ENCODE data around the gene KIAA1217.
A peak's percentile ranks its signal among the peaks of the same experiment; 100 is the strongest.

KIAA1217 gene

DNA sequence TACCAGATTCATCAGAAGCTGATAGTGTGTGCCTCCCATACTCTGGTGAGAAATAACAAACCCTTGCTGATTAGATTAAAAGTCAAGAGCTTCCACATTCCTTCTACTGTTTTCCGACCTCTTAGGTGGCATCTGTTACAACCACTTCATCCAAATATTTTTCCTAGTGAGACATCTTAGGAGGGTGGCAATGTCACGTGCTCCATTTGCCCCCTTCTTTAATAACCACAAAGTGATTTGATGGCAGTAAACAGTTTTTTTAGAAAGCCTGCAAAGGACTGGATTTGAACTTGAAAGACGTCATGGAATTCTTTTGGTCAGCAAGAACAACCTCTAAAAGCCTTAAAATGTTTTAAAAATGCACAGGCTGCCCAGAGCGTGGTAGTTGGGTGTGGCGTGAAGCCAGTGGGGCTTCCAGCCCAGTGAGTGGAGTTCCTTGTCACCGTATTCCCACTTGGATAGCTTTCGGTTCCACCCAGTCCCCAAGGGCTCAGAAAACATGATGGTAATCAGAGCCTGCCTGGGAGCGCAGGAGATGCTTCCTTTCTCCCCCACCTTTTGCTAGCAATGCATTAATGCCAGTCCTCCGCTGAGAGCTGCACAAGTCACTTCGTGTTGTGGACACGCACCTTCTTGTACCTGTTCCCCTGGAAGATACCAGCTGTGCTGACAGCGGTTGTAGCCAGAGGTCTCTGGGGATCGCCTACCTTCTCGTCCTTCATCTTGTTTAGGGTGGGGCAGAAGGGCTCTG lies 256.4 kb downstream of the KIAA1217 start:
- Histone ChIP-seq H3K9ac (ENCODE audit: low read length) (no peak overlapping the region), H3K27me3 (replicated peaks; ENCODE audit: control insufficient read depth, insufficient read depth, low read length) (no peaks in the 10 kb centered on the region), H3K36me3 (ENCODE audit: control insufficient read depth, insufficient read depth, low read length, severe bottlenecking) (no peaks in the 10 kb centered on the region), H3K4me3 (ENCODE audit: low read length) (peak overlapping the region; percentile 73), H3K9me3 (ENCODE audit: control insufficient read depth, low read length) (no peaks in the 10 kb centered on the region), H3K4me1 (ENCODE audit: control insufficient read depth, insufficient read depth, low read length) (peaks cover 43% of the 10 kb centered on the region)
- no peak for DNase-seq (ENCODE audit: low read depth)

DNA sequence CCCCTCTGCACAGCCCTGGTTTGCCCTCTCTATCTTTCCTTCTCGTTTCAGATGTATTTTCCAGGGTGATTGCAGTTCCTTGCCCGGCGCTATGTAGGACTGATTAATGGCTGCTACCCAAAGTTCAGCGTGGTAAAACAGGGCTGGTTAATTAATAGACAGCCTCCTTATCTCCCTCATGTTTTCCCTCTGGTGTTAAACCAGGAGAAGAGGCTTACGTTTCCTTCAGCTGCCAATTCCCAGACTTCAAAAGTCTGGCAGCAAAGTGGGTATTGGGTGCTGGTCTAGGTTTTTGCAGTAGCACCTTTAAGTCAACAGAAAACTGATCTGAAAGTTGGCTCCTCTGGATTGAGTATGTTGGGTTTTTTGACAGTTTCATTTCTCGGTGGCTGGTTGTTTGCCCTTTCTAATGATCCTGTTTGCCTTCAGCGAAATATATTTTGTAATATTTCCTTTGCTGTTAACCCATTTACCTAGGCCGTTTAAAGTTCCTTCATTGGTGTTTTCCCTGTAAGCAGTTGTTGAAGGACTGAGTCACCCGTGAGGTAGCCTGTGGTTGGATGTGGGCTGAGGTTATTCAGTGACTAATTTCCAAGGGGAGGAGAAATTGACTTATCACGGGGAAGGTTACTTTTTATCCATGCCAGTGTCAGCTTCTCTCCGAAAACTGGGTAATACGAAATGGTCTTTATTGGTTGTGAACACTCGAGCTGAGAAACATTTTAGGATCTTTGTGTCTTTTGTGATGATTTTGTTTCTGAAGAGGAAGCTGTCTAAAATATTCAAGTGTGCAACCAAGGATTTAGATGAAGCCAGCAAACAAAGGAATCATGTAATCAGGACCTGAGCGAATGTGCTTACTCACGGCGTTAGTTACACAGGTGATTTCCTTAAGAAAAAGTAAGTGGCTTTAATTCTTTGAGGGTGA lies 257.2 kb downstream of the KIAA1217 start:
- H3K4me3 ChIP-seq (ENCODE audit: low read length), result peak overlapping the region; percentile 73
- H3K4me1 ChIP-seq (ENCODE audit: control insufficient read depth, insufficient read depth, low read length), result peaks cover 43% of the 10 kb centered on the region
- no peaks in the 10 kb centered on the region for H3K9me3 ChIP-seq (ENCODE audit: control insufficient read depth, low read length)
- H3K27me3 ChIP-seq (replicated peaks; ENCODE audit: control insufficient read depth, insufficient read depth, low read length), result no peaks in the 10 kb centered on the region
- H3K9ac ChIP-seq (ENCODE audit: low read length), result peak overlapping the region; percentile 47
- peak; percentile 79 for DNase-seq (ENCODE audit: low read depth)
- H3K36me3 ChIP-seq (ENCODE audit: control insufficient read depth, insufficient read depth, low read length, severe bottlenecking), result no peaks in the 10 kb centered on the region

DNA sequence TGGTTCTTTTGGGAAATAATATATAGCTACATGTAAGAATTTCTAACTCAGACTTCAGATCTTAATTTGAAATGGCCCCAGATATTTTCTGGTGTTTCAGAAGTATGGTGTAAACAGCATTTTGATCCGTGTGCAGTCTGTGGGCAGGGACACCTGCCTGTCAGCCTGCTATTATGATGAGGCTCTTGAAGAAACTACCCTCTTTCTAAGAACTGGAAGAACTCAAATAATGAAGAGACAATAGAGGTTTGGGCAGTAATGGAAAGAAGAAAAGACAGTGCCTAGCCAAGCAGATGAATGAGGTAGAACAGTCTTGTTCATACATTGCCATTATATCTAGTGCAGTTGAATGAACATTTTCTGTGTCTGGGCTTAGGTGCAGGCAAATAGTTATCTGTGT lies 258.2 kb downstream of the KIAA1217 start:
- no peaks in the 10 kb centered on the region for H3K9me3 ChIP-seq (ENCODE audit: control insufficient read depth, low read length)
- no peak for DNase-seq (ENCODE audit: low read depth)
- H3K36me3 ChIP-seq (ENCODE audit: control insufficient read depth, insufficient read depth, low read length, severe bottlenecking), result no peaks in the 10 kb centered on the region
- H3K4me3 ChIP-seq (ENCODE audit: low read length), result peak overlapping the region; percentile 8
- peaks cover 43% of the 10 kb centered on the region for H3K4me1 ChIP-seq (ENCODE audit: control insufficient read depth, insufficient read depth, low read length)
- H3K27me3 ChIP-seq (replicated peaks; ENCODE audit: control insufficient read depth, insufficient read depth, low read length), result no peaks in the 10 kb centered on the region
- no peak overlapping the region for H3K9ac ChIP-seq (ENCODE audit: low read length)

DNA sequence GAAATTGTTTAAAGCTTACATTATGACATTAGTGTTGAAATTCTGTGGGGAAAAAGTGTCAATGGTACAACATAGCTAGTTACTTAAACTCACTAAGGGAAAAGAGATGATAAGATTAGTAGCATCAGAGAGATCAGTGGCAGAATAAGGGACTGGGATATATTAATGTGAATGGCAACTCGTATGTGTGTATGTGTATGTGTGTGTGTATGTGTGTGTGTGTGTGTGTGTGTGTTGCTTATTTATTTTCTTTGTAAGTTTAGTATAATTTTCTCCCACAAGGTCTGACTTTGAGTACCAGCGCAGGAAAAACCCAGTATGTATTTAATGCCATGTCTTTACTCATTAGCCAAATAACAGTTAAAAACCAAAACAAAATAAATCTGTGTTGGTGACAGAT lies 258.7 kb downstream of the KIAA1217 start:
- H3K9ac ChIP-seq (ENCODE audit: low read length), result no peak overlapping the region

DNA sequence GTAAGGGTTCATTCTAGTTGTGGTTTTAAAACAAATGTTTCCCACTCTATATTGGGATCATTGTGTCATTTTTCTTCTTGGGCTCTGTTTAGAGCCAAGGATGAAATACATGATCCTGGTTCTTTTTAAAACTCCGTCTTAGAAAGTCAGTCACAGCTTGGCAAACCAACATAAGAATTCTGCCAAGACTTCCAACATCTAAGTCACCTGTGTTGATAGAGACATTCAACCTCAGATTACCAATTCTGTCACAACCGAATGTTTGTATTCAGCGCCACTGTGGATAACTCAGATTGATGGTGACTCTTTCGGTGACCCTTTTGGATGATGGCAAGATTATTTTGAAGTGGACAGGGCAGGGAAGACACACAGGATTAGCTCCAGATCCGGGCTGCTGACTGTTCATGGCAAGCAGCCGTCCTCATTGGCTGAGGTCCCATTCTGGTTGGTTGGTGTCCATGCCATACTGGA lies 259.4 kb downstream of the KIAA1217 start:
- Histone ChIP-seq H3K9ac (ENCODE audit: low read length) (no peak overlapping the region), H3K9me3 (ENCODE audit: control insufficient read depth, low read length) (no peaks in the 10 kb centered on the region), H3K4me3 (ENCODE audit: low read length) (no peak overlapping the region), H3K27me3 (replicated peaks; ENCODE audit: control insufficient read depth, insufficient read depth, low read length) (no peaks in the 10 kb centered on the region), H3K36me3 (ENCODE audit: control insufficient read depth, insufficient read depth, low read length, severe bottlenecking) (no peaks in the 10 kb centered on the region), H3K4me1 (ENCODE audit: control insufficient read depth, insufficient read depth, low read length) (peaks cover 36% of the 10 kb centered on the region)
- DNase-seq (ENCODE audit: low read depth), result no peak

More for the DNA sequence above, 258.7 kb downstream of the KIAA1217 start:
- H3K4me3 ChIP-seq (ENCODE audit: low read length), result no peak overlapping the region
- H3K27me3 ChIP-seq (replicated peaks; ENCODE audit: control insufficient read depth, insufficient read depth, low read length), result no peaks in the 10 kb centered on the region
- H3K36me3 ChIP-seq (ENCODE audit: control insufficient read depth, insufficient read depth, low read length, severe bottlenecking), result no peaks in the 10 kb centered on the region
- no peak for DNase-seq (ENCODE audit: low read depth)
- no peaks in the 10 kb centered on the region for H3K9me3 ChIP-seq (ENCODE audit: control insufficient read depth, low read length)
- H3K4me1 ChIP-seq (ENCODE audit: control insufficient read depth, insufficient read depth, low read length), result peaks cover 43% of the 10 kb centered on the region

DNA sequence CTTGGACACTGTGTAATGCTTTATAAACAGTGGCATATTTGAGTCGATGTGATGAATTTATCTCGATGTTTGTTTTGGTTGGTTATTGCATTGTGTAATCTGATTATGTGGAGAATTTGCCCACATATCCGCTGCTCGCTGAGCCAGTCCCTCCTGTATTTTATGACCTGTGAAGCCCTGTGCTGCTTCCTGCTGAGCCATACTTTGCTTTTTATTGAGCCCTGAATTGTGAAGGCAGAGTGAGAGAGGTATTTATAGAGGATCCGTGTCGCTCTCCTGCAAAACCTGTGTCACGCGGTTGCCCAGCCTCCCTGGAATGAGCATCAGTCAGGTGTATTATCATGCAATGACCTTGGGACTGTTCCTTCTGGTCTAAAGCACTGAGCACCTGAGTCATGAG lies 261.1 kb downstream of the KIAA1217 start:
- Histone ChIP-seq H3K9ac (ENCODE audit: low read length) (no peak overlapping the region), H3K4me3 (ENCODE audit: low read length) (no peak overlapping the region)
- no peak for DNase-seq (ENCODE audit: low read depth)

DNA sequence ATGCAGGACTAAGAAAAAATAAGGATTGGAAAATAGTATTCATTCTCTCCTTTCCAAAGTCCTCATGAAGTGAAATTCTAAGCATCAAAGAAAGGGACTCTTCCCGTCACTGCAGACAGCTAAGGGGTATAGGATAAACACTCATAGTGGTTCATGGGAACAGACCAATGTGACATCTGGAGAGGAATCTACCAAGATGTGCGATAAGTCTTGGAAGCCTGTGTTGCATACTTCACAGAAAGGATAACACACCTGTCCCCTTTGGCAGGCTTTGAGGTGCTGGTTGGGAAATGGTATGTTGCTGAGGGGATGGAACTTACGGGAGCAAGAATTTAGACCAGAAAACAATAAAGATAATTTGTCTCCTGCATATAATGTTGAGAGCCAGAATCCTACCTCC lies 266.7 kb downstream of the KIAA1217 start:
- Histone ChIP-seq H3K4me3 (ENCODE audit: low read length) (no peak overlapping the region), H3K4me1 (ENCODE audit: control insufficient read depth, insufficient read depth, low read length) (no peaks in the 10 kb centered on the region), H3K9ac (ENCODE audit: low read length) (no peak overlapping the region), H3K27me3 (replicated peaks; ENCODE audit: control insufficient read depth, insufficient read depth, low read length) (no peaks in the 10 kb centered on the region), H3K9me3 (ENCODE audit: control insufficient read depth, low read length) (no peaks in the 10 kb centered on the region), H3K36me3 (ENCODE audit: control insufficient read depth, insufficient read depth, low read length, severe bottlenecking) (no peaks in the 10 kb centered on the region)
- DNase-seq (ENCODE audit: low read depth), result no peak

More for the DNA sequence above, 261.1 kb downstream of the KIAA1217 start:
- H3K4me1 ChIP-seq (ENCODE audit: control insufficient read depth, insufficient read depth, low read length), result peaks cover 21% of the 10 kb centered on the region
- no peaks in the 10 kb centered on the region for H3K9me3 ChIP-seq (ENCODE audit: control insufficient read depth, low read length)
- no peaks in the 10 kb centered on the region for H3K27me3 ChIP-seq (replicated peaks; ENCODE audit: control insufficient read depth, insufficient read depth, low read length)
- H3K36me3 ChIP-seq (ENCODE audit: control insufficient read depth, insufficient read depth, low read length, severe bottlenecking), result no peaks in the 10 kb centered on the region

DNA sequence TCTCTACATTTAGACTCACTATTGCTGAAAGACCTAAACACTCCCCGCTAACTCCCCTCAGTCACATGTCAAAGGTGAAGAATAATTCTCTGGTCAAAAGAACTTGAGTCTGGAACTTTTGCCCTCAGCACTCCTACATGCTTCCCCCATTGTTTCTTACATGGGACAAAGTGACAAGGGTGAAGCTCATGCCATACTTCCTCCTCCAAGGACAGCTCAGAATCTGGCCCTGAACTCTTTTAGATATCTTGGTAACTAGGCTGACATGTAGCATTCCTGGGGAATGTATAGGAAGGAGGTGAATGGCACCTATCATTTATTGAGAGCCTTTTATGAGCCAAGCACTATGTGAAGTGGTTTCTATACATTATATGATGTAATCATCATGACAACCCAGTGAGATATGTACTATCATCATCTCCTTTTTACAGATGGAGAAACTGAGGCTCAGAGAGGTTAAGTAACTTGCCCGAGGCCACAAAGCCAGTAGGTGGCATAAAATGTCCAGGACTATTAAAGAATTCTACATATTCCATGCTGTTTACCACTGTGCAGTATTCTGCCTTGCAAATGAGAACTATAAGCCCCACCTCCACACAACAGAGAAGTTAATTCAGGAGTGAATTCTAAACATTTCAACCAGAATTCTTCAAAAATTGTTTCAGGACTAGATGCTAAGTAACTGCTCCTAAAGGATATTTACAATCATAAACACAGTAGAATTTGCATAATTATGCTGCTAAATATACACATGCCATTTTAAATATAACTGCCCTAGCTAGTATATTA lies 268.2 kb downstream of the KIAA1217 start:
- H3K4me1 ChIP-seq (ENCODE audit: control insufficient read depth, insufficient read depth, low read length), result no peaks in the 10 kb centered on the region
- H3K9ac ChIP-seq (ENCODE audit: low read length), result no peak overlapping the region
- no peaks in the 10 kb centered on the region for H3K9me3 ChIP-seq (ENCODE audit: control insufficient read depth, low read length)
- no peaks in the 10 kb centered on the region for H3K36me3 ChIP-seq (ENCODE audit: control insufficient read depth, insufficient read depth, low read length, severe bottlenecking)
- no peaks in the 10 kb centered on the region for H3K27me3 ChIP-seq (replicated peaks; ENCODE audit: control insufficient read depth, insufficient read depth, low read length)
- DNase-seq (ENCODE audit: low read depth), result no peak
- no peak overlapping the region for H3K4me3 ChIP-seq (ENCODE audit: low read length)

DNA sequence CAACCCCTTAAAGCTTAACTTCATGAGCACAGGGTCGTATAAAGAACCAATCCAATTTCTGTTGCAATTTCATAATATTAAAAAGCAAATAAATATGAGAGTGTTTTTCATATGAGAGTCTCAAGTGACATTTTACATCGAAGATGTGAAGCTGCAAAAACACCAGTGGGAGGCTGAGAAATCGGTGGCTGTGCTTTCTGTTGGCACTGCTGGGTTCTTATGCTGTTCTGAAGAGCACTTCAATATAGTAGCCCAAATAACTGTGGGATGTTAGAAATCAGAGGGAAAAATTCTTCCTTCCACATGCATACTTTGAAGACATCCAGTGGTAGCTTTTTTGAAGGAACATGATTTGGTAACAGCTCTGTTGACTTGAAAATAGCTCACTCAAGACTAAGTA lies 269.0 kb downstream of the KIAA1217 start:
- H3K27me3 ChIP-seq (replicated peaks; ENCODE audit: control insufficient read depth, insufficient read depth, low read length), result no peaks in the 10 kb centered on the region
- H3K4me3 ChIP-seq (ENCODE audit: low read length), result no peak overlapping the region
- DNase-seq (ENCODE audit: low read depth), result no peak
- no peaks in the 10 kb centered on the region for H3K36me3 ChIP-seq (ENCODE audit: control insufficient read depth, insufficient read depth, low read length, severe bottlenecking)
- no peaks in the 10 kb centered on the region for H3K4me1 ChIP-seq (ENCODE audit: control insufficient read depth, insufficient read depth, low read length)
- no peaks in the 10 kb centered on the region for H3K9me3 ChIP-seq (ENCODE audit: control insufficient read depth, low read length)
- H3K9ac ChIP-seq (ENCODE audit: low read length), result no peak overlapping the region

DNA sequence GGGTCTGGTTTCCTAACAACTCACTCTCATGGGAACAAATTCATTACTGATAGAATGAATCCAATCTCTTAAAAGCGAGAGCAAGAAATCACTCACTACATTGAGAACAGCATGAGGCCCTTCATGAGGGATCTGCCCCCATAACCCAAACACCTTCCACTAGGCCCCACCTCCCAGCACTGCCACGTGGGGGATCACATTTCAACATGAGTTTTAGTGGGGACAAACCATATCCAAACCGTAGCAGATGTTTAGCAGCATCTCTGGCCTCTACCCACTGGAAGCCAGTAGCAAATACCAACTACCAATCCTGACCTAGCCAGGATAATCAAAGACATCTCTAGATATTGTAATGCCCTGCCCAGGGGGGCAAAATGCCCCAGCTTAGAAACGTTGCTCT lies 270.9 kb downstream of the KIAA1217 start:
- Histone ChIP-seq H3K4me3 (ENCODE audit: low read length) (no peak overlapping the region), H3K27me3 (replicated peaks; ENCODE audit: control insufficient read depth, insufficient read depth, low read length) (no peaks in the 10 kb centered on the region), H3K36me3 (ENCODE audit: control insufficient read depth, insufficient read depth, low read length, severe bottlenecking) (no peaks in the 10 kb centered on the region), H3K4me1 (ENCODE audit: control insufficient read depth, insufficient read depth, low read length) (peaks cover 4% of the 10 kb centered on the region), H3K9me3 (ENCODE audit: control insufficient read depth, low read length) (no peaks in the 10 kb centered on the region), H3K9ac (ENCODE audit: low read length) (no peak overlapping the region)
- no peak for DNase-seq (ENCODE audit: low read depth)

DNA sequence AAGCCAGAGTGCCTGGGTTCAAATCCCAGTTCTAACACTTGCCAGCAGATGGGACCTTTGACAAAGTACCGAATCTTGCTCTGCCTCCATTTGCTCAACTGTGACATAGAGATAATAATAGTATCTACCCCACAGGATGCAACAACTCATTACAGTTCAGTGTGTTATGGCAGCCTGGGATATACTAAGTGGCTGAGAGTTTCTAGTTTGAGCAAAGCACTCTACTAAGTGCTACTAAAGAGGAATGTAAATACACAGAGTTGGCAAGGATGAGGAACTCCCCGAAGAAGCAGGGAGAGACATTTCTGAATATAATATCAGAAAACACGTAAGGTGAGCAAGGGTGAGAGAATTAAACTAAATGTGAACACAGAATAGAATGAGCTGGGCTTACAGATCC lies 271.5 kb downstream of the KIAA1217 start:
- no peaks in the 10 kb centered on the region for H3K36me3 ChIP-seq (ENCODE audit: control insufficient read depth, insufficient read depth, low read length, severe bottlenecking)
- H3K9ac ChIP-seq (ENCODE audit: low read length), result no peak overlapping the region
- H3K27me3 ChIP-seq (replicated peaks; ENCODE audit: control insufficient read depth, insufficient read depth, low read length), result no peaks in the 10 kb centered on the region
- peaks cover 10% of the 10 kb centered on the region for H3K4me1 ChIP-seq (ENCODE audit: control insufficient read depth, insufficient read depth, low read length)
- no peak overlapping the region for H3K4me3 ChIP-seq (ENCODE audit: low read length)
- DNase-seq (ENCODE audit: low read depth), result no peak
- H3K9me3 ChIP-seq (ENCODE audit: control insufficient read depth, low read length), result no peaks in the 10 kb centered on the region
